GM12878 (cell line): ENCODE data around the gene FLAD1. TPM values are rescaled to one million over a fixed set of nuclear protein-coding genes. Genes with fewer than 3 reads are reported as not detected.
A peak's percentile ranks its signal among the peaks of the same experiment; 100 is the strongest.

ENCODE experiments used
- ATAC-seq: fragments of 200-7000 bp; cut with Tn5 transposase; 3 replicates; pipeline ENCODE4 v1.9.1; 2020; ENCODE audit warnings: mild to moderate bottlenecking, moderate library complexity
- BruUV-seq: library from RNA; stranded (reverse); fragments of 400-500 nt; replicated peaks from 2 replicates; lab custom pipeline; 2021; lab: Mats Ljungman, UMichigan
- CTCF ChIA-PET: fragments of 300-600 bp; sonication (Branson Sonifier 250); formaldehyde crosslinking; extraction: SDS; loops from one replicate; lab custom pipeline; 2021; ENCODE audit warnings: inconsistent platforms; lab: Yijun Ruan, JAX
- POLR2A ChIA-PET: fragments of 350-600 bp; formaldehyde crosslinking; extraction: SDS; loops from one replicate; lab custom pipeline; 2021; ENCODE audit warnings: inconsistent platforms; lab: Charles Lee
- RAD21 ChIA-PET: fragments of 300-600 bp; sonication (Branson Sonifier 250); formaldehyde crosslinking; loops from one replicate; lab custom pipeline; 2023; ENCODE audit warnings: antibody characterized with exemption; ENCODE audit not compliant: unreplicated experiment; lab: Charles Lee
- SMC1A ChIA-PET: fragments of 300-600 bp; sonication (Branson Sonifier 250); formaldehyde crosslinking; loops from one replicate; lab custom pipeline; 2023; ENCODE audit not compliant: unreplicated experiment, uncharacterized antibody; lab: Charles Lee
- DNase-seq: peaks from one replicate; pipeline ENCODE4 v3.0.0-alpha.2; 2011; ENCODE audit warnings: low read depth, low spot score
- FAIRE-seq: peaks from 3 replicates; lab custom pipeline; 2011; peaks lifted over from hg19 to GRCh38; lab: Jason Lieb, UNC
- H2AFZ ChIP-seq: 2 replicates; pipeline ENCODE4 v1.6.0; 2011; ENCODE audit warnings: low read depth, low read length, control low read depth; ENCODE audit not compliant: control insufficient read depth
- H3K27ac ChIP-seq: 2 replicates; pipeline ENCODE4 v1.5.1; 2011; ENCODE audit warnings: control low read depth; ENCODE audit not compliant: control insufficient read depth, insufficient read depth
- H3K27me3 ChIP-seq, 2 experiments: replicated peaks in 1 of 2; 2 replicates each; pipeline versions ENCODE4 v1.6.0 to v1.6.1; 2011; ENCODE audit warnings: low read length in 1 of 2; ENCODE audit not compliant: control insufficient read depth in 2 of 2, insufficient read depth in 2 of 2
- H3K36me3 ChIP-seq, 2 experiments: 2 replicates each; pipeline ENCODE4 v1.5.1; 2011; ENCODE audit warnings: low read length in 1 of 2; ENCODE audit not compliant: control insufficient read depth in 2 of 2, insufficient read depth in 2 of 2
- H3K4me1 ChIP-seq: 2 replicates; pipeline ENCODE4 v1.6.1; 2011; ENCODE audit warnings: mild to moderate bottlenecking, low read length, moderate library complexity, mixed read lengths; ENCODE audit not compliant: control insufficient read depth, insufficient read depth
- H3K4me2 ChIP-seq: 2 replicates; pipeline ENCODE4 v1.6.0; 2011; ENCODE audit warnings: control low read depth; ENCODE audit not compliant: control insufficient read depth, insufficient read depth
- H3K4me3 ChIP-seq: fragments of 200-600 bp; sonication (generic); 2 replicates; pipeline ENCODE4 v1.5.1; 2016
- H3K79me2 ChIP-seq: 2 replicates; pipeline ENCODE4 v1.6.0; 2011; ENCODE audit warnings: low read length; ENCODE audit not compliant: control insufficient read depth, insufficient read depth
- H3K9ac ChIP-seq: 2 replicates; pipeline ENCODE4 v1.8.0; 2011; ENCODE audit warnings: low read length, control low read depth, mixed read lengths; ENCODE audit not compliant: control insufficient read depth, insufficient read depth
- H3K9me3 ChIP-seq: replicated peaks from 3 replicates; pipeline ENCODE4 v1.5.1; 2011; ENCODE audit warnings: mild to moderate bottlenecking, low read length; ENCODE audit not compliant: control insufficient read depth, insufficient read depth
- H4K20me1 ChIP-seq: 2 replicates; pipeline ENCODE4 v1.6.0; 2011; ENCODE audit not compliant: control insufficient read depth, insufficient read depth
- BCL3 ChIP-seq: IDR thresholded peaks from 2 replicates; pipeline ENCODE4 v1.6.1; 2011; ENCODE audit warnings: borderline replicate concordance, low read depth, mild to moderate bottlenecking, moderate library complexity, low read length; ENCODE audit not compliant: insufficient read depth, poor library complexity, severe bottlenecking
- ESRRA ChIP-seq: IDR thresholded peaks from 2 replicates; pipeline ENCODE4 v1.6.1; 2012; ENCODE audit warnings: mild to moderate bottlenecking, low read length, improper control_type of control experiment
- KAT2A ChIP-seq: conservative IDR thresholded peaks from 2 replicates; pipeline ENCODE4 v1.6.1; 2011; ENCODE audit warnings: low read depth, low read length; ENCODE audit not compliant: control insufficient read depth
- NR2C2 ChIP-seq: IDR thresholded peaks from 2 replicates; pipeline ENCODE4 v1.6.1; 2011; ENCODE audit warnings: borderline replicate concordance, low read depth; ENCODE audit not compliant: control insufficient read depth, insufficient read length
- SMC3 ChIP-seq: IDR thresholded peaks from 2 replicates; pipeline ENCODE4 v1.6.1; 2011; ENCODE audit warnings: low read length, improper control_type of control experiment, borderline replicate concordance
- YY1 ChIP-seq: IDR thresholded peaks from 2 replicates; pipeline ENCODE4 v1.6.1; 2011; ENCODE audit warnings: low read depth, mild to moderate bottlenecking, low read length
- WGBS: methylation state at CpG from one replicate; pipeline ENCODE4 v1.1.6; 2016; ENCODE audit warnings: low lambda C conversion rate; ENCODE audit not compliant: insufficient replicate concordance, insufficient coverage; ENCODE audit errors: missing lambda C conversion rate; 5-methylcytosine and 5-hydroxymethylcytosine counted together
- in situ Hi-C: fragments of 300-500 bp; cut with MboI; formaldehyde crosslinking; loops from 9 replicates; pipeline ENCODE4 v1.14.3; 2018; ENCODE audit warnings: mixed read lengths
- intact Hi-C: fragments of 100-400 bp; cut with micrococcal nuclease; formaldehyde crosslinking; loops from one replicate; pipeline ENCODE4 v1.14.2; 2022; ENCODE audit not compliant: unreplicated experiment
- polyA plus RNA-seq, 11 experiments: library from polyadenylated mRNA; depleted of rRNA in 4 of 11; unstranded in 6 of 11; stranded (reverse) in 5 of 11; fragments of >200 nt; fragmentation: Nextera tagmentation in 4 of 11; fragmentation: Illumina TruSeq in 1 of 11; extraction: Ambion mirVana in 4 of 11; extraction: Trizol in 1 of 11; gene quantifications; 1 replicate in 1 of 11; 2 replicates in 10 of 11; pipeline versions ENCODE4 v1.2.1 to v1.2.3, GENCODE V29; 2011 to 2016; ENCODE audit warnings: inconsistent platforms in 2 of 11, missing spikeins in 2 of 11, low read depth in 1 of 11
- total RNA-seq, 4 experiments: library from RNA; depleted of rRNA in 3 of 4; stranded (reverse); fragments of >200 nt in 3 of 4; fragmentation: Illumina TruSeq in 1 of 4; extraction: Trizol in 1 of 4; gene quantifications; 2 replicates each; pipeline versions ENCODE4 v1.2.1 to v1.2.3, GENCODE V29; 2013 to 2021

Gene FLAD1
- total and polyA plus RNA-seq, 10 of the 15 experiments (the other 5 are each of a cell fraction or from before 2014, with no cell fraction given): 22.9 to 93.4 (median 56.6) TPM

GRCh38 chr1:155009742-155010141 is 26.6 kb downstream of the FLAD1 start:
- in situ Hi-C loops (no loop called here), intact Hi-C loops (no loop called here)
- 0 out of 2 replicates have a peak, but pooled peaks cover 3% of the 10 kb centered on the region for H4K20me1 ChIP-seq
- ChIA-PET POLR2A (no interaction called here), SMC1A (no interaction called here), RAD21 (no interaction called here), CTCF (interaction anchor here (2.1 kb wide), 1 partner anchor 10 kb away, joined by 9 read pairs; no protein-coding TSS in a partner anchor)
- no TSS peak for BruUV-seq
- no peak overlapping the region for H2AFZ ChIP-seq
- peak overlapping the region; percentile 69 for H3K4me2 ChIP-seq
- H3K27ac ChIP-seq: no peak overlapping the region; the same call in 1 of the 2 replicates
- TF ChIP-seq ESRRA (no peak), BCL3 (no peak), KAT2A (no peak), YY1 (no peak), NR2C2 (no peak), SMC3 (no peak)
- H3K27me3 ChIP-seq: no peaks in the 10 kb centered on the region
- 97% methylated on average over 5 of the region's 5 CpGs for WGBS
- ATAC-seq (no peak), DNase-seq (no peak), FAIRE-seq (no peak)
- no peak overlapping the region for H3K4me3 ChIP-seq
- peaks cover 38% of the 10 kb centered on the region for H3K79me2 ChIP-seq
- H3K9ac ChIP-seq: no peak overlapping the region; the same call in 1 of the 2 replicates
- H3K4me1 ChIP-seq: peaks cover 54% of the 10 kb centered on the region
- H3K36me3 ChIP-seq: peaks cover 0 to 9% of the 10 kb centered on the region in 2 experiments; a peak in 3 of 4 replicates
- H3K9me3 ChIP-seq: no peaks in the 10 kb centered on the region
